T-helper 1 cell treated with Interleukin-12 subunit alpha and Interleukin-12 subunit beta and Interleukin-4 antibody, amounts not matched to agents 30 ng/mL and 1 ng/mL, for 36 hours (primary cell): ENCODE measurements around the gene PIP4P1. TPM values are rescaled to one million over a fixed set of nuclear protein-coding genes. Genes with fewer than 3 reads are reported as not detected.

Experiments
- intact Hi-C: fragments of 100-400 bp; cut with micrococcal nuclease; formaldehyde crosslinking; loops from one replicate; pipeline ENCODE4 v1.15.1; 2024
- total RNA-seq: library from RNA; stranded (reverse); gene quantifications from 2 replicates; pipeline ENCODE4 v1.2.3, GENCODE V29; 2022

Gene PIP4P1
- total RNA-seq, 1 donor from 2014 or later: 36.1 TPM

GRCh38 chr14:20412876-20413743, 48.1 kb downstream of the PIP4P1 start, which contains the start of gene TEP1:
TEP1 (minus strand) TSS chr14:20413501; CDS start chr14:20408439, 5,062 bp downstream.
- intact Hi-C loops: loop anchor here (1.0 to 2.0 kb wide), 13 partner anchors 12 to 578 kb away; partner anchors contain the start of genes APEX1, CCNB1IP1, PARP2 and PIP4P1

- intact Hi-C loops: loop anchor here (1.0 to 2.0 kb wide), 7 partner anchors 11 to 578 kb away; partner anchors contain the start of genes CCNB1IP1 and TTC5
Observed at GRCh38 chr14:20412411-20412810, 48.8 kb downstream of the PIP4P1 start.

- intact Hi-C loops: no loop called here
Observed at GRCh38 chr14:20409226-20409625, 52.0 kb downstream of the PIP4P1 start.

Other genes with a start within 250 kb of the PIP4P1 start
- gene OR11H6, start 237.7 kb downstream of the PIP4P1 start, total RNA-seq: not detected in 2 replicates
- not detected in 2 replicates for gene OR11H7, start 232.5 kb downstream of the PIP4P1 start, total RNA-seq
- gene OR11H4, start 222.1 kb downstream of the PIP4P1 start, total RNA-seq: not detected in 2 replicates
- 20.8 and 25.5 TPM in 2 replicates for gene TTC5, start 155.5 kb downstream of the PIP4P1 start, total RNA-seq
- gene CCNB1IP1, start 128.2 kb downstream of the PIP4P1 start, total RNA-seq: 24.0 and 24.5 TPM in 2 replicates
- 23.2 and 29.8 TPM in 2 replicates for gene PARP2, start 117.8 kb downstream of the PIP4P1 start, total RNA-seq
- gene TEP1, start 47.9 kb downstream of the PIP4P1 start, total RNA-seq: 43.3 and 45.9 TPM in 2 replicates
- 0.07 TPM in 1 of 2 replicates, not detected in the other for gene KLHL33, start 25.3 kb downstream of the PIP4P1 start, total RNA-seq
- 55.0 and 56.2 TPM in 2 replicates for gene OSGEP, start 6.6 kb downstream of the PIP4P1 start, total RNA-seq
- gene APEX1, start 6.2 kb downstream of the PIP4P1 start, total RNA-seq: 135 and 144 TPM in 2 replicates
- 134 and 140 TPM in 2 replicates for gene PNP, start 8.0 kb upstream of the PIP4P1 start, total RNA-seq
- 0.24 and 0.54 TPM in 2 replicates for gene RNASE10, start 44.1 kb upstream of the PIP4P1 start, total RNA-seq
- not detected in 2 replicates for gene RNASE9, start 99.6 kb upstream of the PIP4P1 start, total RNA-seq
- gene RNASE11, start 126.6 kb upstream of the PIP4P1 start, total RNA-seq: not detected in 2 replicates
- gene RNASE12, start 129.9 kb upstream of the PIP4P1 start, total RNA-seq: not detected in 2 replicates
- gene OR6S1, start 180.3 kb upstream of the PIP4P1 start, total RNA-seq: not detected in 2 replicates
- 1.0 and 1.3 TPM in 2 replicates for gene RNASE4, start 223.1 kb upstream of the PIP4P1 start, total RNA-seq
- 1.1 and 1.6 TPM in 2 replicates for gene ANG, start 227.3 kb upstream of the PIP4P1 start, total RNA-seq